Immature natural killer cell (primary cell): Measurements from ENCODE around the gene ZDBF2. TPM values are rescaled to one million over a fixed set of nuclear protein-coding genes. Genes with fewer than 3 reads are reported as not detected.
"Not testable (repeated sequence)": the region's sequence is repeated elsewhere in the genome, so short reads cannot be mapped to it uniquely, and the experiment has no call there.

ENCODE experiments used
- DNase-seq, 3 donors: peaks; one replicate each; pipeline ENCODE4 v3.0.0; 2022; ENCODE audit warnings: mixed read lengths in 1 of 3
- H3K27ac Mint-ChIP-seq, 6 donors: one replicate each; pipeline ENCODE4 v1.8.0; 2020; ENCODE audit warnings: mixed read lengths in 6 of 6, mild to moderate bottlenecking in 5 of 6, inconsistent platforms in 4 of 6, moderate library complexity in 3 of 6
- H3K27me3 Mint-ChIP-seq, 3 donors: one replicate each; pipeline ENCODE4 v1.8.0; 2020 to 2021; ENCODE audit warnings: low read depth in 3 of 3, mild to moderate bottlenecking in 3 of 3, mixed read lengths in 3 of 3, moderate library complexity in 3 of 3, inconsistent platforms in 1 of 3
- H3K36me3 Mint-ChIP-seq, 3 donors: one replicate each; pipeline ENCODE4 v1.8.0; 2020; ENCODE audit warnings: mixed read lengths in 3 of 3, inconsistent platforms in 2 of 3, mild to moderate bottlenecking in 2 of 3
- H3K4me1 Mint-ChIP-seq, 2 donors: one replicate each; pipeline ENCODE4 v1.8.0; 2020; ENCODE audit warnings: inconsistent platforms in 2 of 2, mild to moderate bottlenecking in 2 of 2, mixed read lengths in 2 of 2, moderate library complexity in 1 of 2
- H3K4me3 Mint-ChIP-seq, 5 donors: one replicate each; pipeline ENCODE4 v1.8.0; 2020; ENCODE audit warnings: mild to moderate bottlenecking in 5 of 5, mixed read lengths in 5 of 5, inconsistent platforms in 3 of 5, moderate library complexity in 3 of 5
- H3K9me3 Mint-ChIP-seq, 6 donors: one replicate each; pipeline ENCODE4 v1.8.0; 2020; ENCODE audit warnings: mild to moderate bottlenecking in 6 of 6, mixed read lengths in 6 of 6, inconsistent platforms in 4 of 6, moderate library complexity in 3 of 6
- polyA plus RNA-seq, 3 donors: library from polyadenylated mRNA; unstranded; fragments of 300-500 nt; fragmentation: Illumina TruSeq; gene quantifications; one replicate each; pipeline ENCODE4 v1.2.3, GENCODE V29; 2021

Gene ZDBF2
- polyA plus RNA-seq, 3 donors from 2014 or later: 0.04 to 1.3 (median 0.77) TPM

DNA sequence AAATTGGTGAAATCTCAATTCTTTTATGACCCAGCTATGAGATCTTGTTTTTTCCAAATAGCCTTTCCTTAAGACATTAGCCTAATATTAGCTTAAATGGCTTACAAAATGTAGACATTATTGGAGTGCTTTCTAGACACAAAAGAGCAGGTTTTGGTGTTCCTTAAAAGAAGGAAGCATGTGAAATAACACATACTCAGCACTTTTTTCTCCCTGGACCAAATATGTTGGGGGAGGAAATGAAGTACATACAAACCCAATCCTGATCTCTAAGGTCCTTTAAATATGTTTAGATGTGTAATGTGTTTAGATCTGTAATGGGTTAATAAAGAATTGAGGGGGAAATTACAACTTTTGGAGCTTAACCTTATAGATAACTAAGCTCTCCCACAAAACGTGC lies 3.4 kb upstream of the ZDBF2 start:
- Mint-ChIP-seq H3K9me3 (peaks cover 0 to 9% (median 0%) of the 10 kb centered on the region in 6 donors), H3K4me1 (peaks cover 15 to 18% of the 10 kb centered on the region in 2 donors), H3K27me3 (peaks cover 15 to 45% (median 21%) of the 10 kb centered on the region in 3 donors), H3K4me3 (no peak overlapping the region), H3K36me3 (no peaks in the 10 kb centered on the region), H3K27ac (no peak overlapping the region)
- no peak for DNase-seq

DNA sequence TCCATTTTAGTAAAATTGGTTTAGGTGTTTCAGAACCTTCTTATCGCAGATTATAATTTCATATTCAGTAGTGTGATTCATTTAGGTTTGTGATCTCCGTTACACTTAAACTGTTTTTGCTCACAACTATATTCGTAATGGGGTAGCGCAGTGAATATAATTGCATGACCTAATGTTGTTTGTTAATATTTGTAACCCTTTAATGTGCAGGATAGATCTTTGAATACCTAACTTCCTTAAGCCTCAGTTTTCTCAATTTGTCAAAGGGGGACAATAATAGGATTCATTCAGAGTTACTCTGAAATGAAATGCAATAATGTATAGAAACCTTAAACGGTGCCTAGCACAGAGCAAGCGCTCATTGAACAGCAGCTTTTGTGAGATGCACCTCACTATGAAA lies 558 bp upstream of the ZDBF2 start:
- H3K4me3 Mint-ChIP-seq: peak overlapping the region; percentile 69 to 88 (median 76)
- peaks cover 17 to 40% (median 19%) of the 10 kb centered on the region in 3 donors for H3K27me3 Mint-ChIP-seq
- peaks cover 16 to 22% of the 10 kb centered on the region in 2 donors for H3K4me1 Mint-ChIP-seq
- H3K36me3 Mint-ChIP-seq: no peaks in the 10 kb centered on the region
- peaks cover 0 to 5% (median 0%) of the 10 kb centered on the region in 6 donors for H3K9me3 Mint-ChIP-seq
- DNase-seq: no peak
- peak overlapping the region in 4 of 6 donors; percentile 6 to 79 (median 38) for H3K27ac Mint-ChIP-seq

GRCh38 chr2:206275312-206276055 lies 1.0 kb downstream of the ZDBF2 start:
- Mint-ChIP-seq H3K36me3 (no peaks in the 10 kb centered on the region), H3K4me3 (peak overlapping the region; percentile 82 to 90 (median 84)), H3K9me3 (peaks cover 0 to 3% (median 0%) of the 10 kb centered on the region in 6 donors), H3K27ac (peak overlapping the region in 5 of 6 donors; percentile 65 to 91 (median 85)), H3K4me1 (peaks cover 16 to 22% of the 10 kb centered on the region in 2 donors), H3K27me3 (peaks cover 14 to 34% (median 16%) of the 10 kb centered on the region in 3 donors)
- DNase-seq: peak in 1 of 3 donors; percentile 1

DNA sequence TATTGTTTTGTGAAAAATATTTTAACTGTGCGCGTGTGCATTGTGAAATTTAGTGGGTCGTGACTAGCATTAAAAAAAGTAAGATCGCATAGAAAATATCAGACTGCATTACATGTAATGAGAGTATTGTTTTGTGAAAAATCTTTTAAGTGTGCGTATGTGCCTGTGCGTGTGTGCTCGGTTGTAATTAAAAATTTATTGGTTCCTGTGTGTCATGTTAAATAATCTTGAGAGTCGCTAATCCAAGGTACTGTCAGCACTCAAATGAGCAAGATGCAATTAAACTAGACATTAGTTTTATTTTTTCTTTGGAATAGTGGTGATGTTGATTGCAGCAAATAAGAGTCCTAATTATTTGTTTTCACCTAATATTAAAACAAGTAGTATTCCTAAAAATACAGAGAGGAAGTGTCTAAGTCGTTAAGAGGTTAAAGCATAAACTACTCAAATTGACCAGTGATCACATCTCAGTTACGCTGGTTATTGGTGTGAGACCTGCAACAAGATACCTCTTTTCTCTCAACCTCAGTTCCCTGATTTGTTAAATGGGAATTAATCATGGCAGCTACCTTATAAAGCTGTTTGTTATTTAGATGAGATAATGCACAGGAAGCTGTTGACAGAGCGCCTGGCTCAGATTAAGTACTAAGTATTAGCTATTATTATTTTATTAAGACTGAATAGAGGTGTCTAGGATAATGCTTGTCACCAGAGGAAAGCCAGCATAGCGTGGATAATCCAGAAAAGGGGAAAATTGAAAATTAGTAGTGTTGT lies 1.9 kb downstream of the ZDBF2 start:
- Mint-ChIP-seq H3K27ac (no peak overlapping the region), H3K27me3 (peaks cover 14 to 34% (median 18%) of the 10 kb centered on the region in 3 donors), H3K9me3 (peaks cover 0 to 3% (median 0%) of the 10 kb centered on the region in 6 donors), H3K4me1 (peaks cover 16 to 22% of the 10 kb centered on the region in 2 donors), H3K4me3 (peak overlapping the region; percentile 82 to 90 (median 84)), H3K36me3 (no peaks in the 10 kb centered on the region)
- no peak for DNase-seq

- Mint-ChIP-seq H3K27me3 (peaks cover 12 to 31% (median 22%) of the 10 kb centered on the region in 3 donors), H3K9me3 (peaks cover 0 to 3% (median 0%) of the 10 kb centered on the region in 6 donors), H3K27ac (no peak overlapping the region), H3K4me1 (peaks cover 16 to 22% of the 10 kb centered on the region in 2 donors), H3K4me3 (no peak overlapping the region), H3K36me3 (peaks cover 0 to 2% (median 0%) of the 10 kb centered on the region in 3 donors)
- DNase-seq: no peak
Measured at GRCh38 chr2:206277503-206277902, 3.0 kb downstream of the ZDBF2 start.

GRCh38 chr2:206282746-206283145 lies 8.3 kb downstream of the ZDBF2 start:
- no peaks in the 10 kb centered on the region for H3K4me1 Mint-ChIP-seq
- H3K27ac Mint-ChIP-seq: no peak overlapping the region
- H3K4me3 Mint-ChIP-seq: no peak overlapping the region
- H3K27me3 Mint-ChIP-seq: peaks cover 2 to 9% (median 2%) of the 10 kb centered on the region in 3 donors
- DNase-seq: no peak
- peaks cover 0 to 14% (median 4%) of the 10 kb centered on the region in 6 donors for H3K9me3 Mint-ChIP-seq
- H3K36me3 Mint-ChIP-seq: peaks cover 0 to 17% (median 0%) of the 10 kb centered on the region in 3 donors

DNA sequence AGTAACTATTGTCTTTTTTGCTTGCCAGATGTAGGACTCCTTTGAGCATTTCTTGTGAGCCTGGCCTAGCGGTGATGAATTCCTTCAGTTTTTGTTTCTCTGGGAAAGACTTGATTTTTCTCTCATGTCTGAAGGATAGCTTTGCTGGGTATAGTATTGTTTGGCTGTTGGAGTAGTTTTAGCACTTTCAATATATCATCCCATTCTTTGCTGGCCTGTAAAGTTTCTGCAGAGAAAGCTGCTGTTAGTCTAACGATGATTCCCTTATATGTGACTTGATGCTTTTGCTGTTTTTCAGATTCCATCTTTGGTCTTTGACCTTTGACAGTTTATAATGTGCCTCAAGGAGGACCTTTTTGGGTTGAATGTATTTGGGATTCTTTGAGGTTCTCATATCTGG lies 12.7 kb downstream of the ZDBF2 start:
- H3K36me3 Mint-ChIP-seq: peaks cover 0 to 23% (median 8%) of the 10 kb centered on the region in 3 donors
- peaks cover 0 to 4% (median 2%) of the 10 kb centered on the region in 3 donors for H3K27me3 Mint-ChIP-seq
- no peaks in the 10 kb centered on the region for H3K4me1 Mint-ChIP-seq
- peaks cover 0 to 14% (median 4%) of the 10 kb centered on the region in 6 donors for H3K9me3 Mint-ChIP-seq
- no peak overlapping the region for H3K4me3 Mint-ChIP-seq
- no peak for DNase-seq
- H3K27ac Mint-ChIP-seq: no peak overlapping the region

DNA sequence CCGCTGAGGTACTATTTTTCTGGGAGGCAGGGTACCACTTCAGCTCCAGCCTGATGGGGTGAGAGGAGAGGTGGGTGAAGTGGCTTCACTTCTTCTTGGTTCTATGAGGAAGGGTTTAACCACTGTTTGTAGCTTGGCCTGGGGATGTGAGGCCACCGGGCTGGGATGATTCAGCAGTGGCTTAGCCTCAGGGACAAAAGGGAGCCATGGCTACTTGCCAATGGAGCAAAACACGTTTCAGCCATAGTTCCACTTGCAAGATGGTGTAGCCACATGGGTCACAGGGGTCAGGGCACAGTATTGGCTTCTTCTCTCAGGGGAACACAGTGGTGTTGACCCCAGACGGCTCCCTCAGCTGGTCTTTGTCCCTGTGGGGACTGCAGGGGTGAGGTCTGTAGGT lies 14.9 kb downstream of the ZDBF2 start:
- Mint-ChIP-seq H3K4me1 (no peaks in the 10 kb centered on the region), H3K4me3 (no peak overlapping the region), H3K9me3 (peaks cover 0 to 11% (median 4%) of the 10 kb centered on the region in 6 donors), H3K27me3 (peaks cover 0 to 4% (median 1%) of the 10 kb centered on the region in 3 donors), H3K27ac (no peak overlapping the region), H3K36me3 (peaks cover 0 to 11% (median 8%) of the 10 kb centered on the region in 3 donors)
- DNase-seq: no peak

GRCh38 chr2:206296128-206296527 lies 21.7 kb downstream of the ZDBF2 start:
- no peak overlapping the region for H3K27ac Mint-ChIP-seq
- DNase-seq: no peak
- no peak overlapping the region for H3K4me3 Mint-ChIP-seq
- H3K27me3 Mint-ChIP-seq: peaks cover 0 to 2% (median 1%) of the 10 kb centered on the region in 3 donors
- no peaks in the 10 kb centered on the region for H3K4me1 Mint-ChIP-seq
- H3K9me3 Mint-ChIP-seq: peaks cover 0 to 2% (median 0%) of the 10 kb centered on the region in 6 donors
- peaks cover 0 to 13% (median 5%) of the 10 kb centered on the region in 3 donors for H3K36me3 Mint-ChIP-seq

DNA sequence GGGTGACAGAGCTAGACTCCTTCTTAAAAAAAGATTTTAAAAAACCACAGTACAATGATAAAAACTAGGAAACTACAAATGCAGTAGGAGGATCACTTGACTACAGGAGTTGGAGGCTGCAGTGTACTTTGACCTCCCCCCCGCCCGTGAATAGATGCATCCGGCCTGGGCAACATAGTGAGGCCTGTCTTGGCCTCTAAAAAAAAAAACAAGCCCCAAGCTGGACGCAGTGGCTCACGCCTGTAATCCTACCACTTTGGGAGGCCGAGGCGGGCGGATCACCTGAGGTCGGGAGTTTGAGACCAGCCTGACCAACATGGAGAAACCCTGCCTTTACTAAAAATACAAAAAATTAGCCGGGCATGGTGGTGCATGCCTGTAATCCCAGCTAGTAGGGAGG lies 25.1 kb downstream of the ZDBF2 start:
- not testable (repeated sequence) for H3K27ac Mint-ChIP-seq

DNA sequence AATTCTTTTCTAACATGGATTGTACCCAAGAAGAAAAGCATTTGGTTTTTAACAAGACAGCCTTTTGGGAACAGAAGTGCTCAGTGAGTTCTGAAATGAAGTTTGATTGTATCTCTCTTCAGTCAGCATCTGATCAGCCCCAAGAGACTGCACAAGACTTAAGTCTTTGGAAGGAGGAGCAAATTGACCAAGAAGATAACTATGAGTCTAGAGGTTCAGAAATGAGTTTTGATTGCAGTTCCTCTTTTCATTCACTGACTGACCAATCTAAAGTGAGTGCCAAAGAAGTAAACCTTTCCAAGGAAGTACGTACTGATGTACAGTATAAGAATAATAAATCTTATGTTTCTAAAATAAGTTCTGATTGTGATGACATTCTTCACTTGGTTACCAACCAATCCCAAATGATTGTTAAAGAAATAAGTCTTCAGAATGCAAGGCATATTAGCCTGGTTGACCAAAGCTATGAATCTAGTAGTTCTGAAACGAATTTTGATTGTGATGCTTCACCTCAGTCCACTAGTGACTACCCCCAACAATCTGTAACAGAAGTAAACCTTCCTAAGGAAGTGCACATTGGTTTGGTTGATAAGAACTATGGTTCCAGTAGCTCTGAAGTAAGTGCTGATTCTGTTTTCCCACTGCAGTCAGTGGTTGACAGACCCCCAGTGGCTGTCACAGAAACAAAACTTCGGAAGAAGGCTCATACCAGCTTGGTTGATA lies 31.2 kb downstream of the ZDBF2 start:
- Mint-ChIP-seq H3K9me3 (peaks cover 0 to 32% (median 7%) of the 10 kb centered on the region in 6 donors), H3K27me3 (no peaks in the 10 kb centered on the region), H3K4me3 (no peak overlapping the region), H3K27ac (no peak overlapping the region), H3K36me3 (peaks cover 0 to 13% (median 0%) of the 10 kb centered on the region in 3 donors), H3K4me1 (no peaks in the 10 kb centered on the region)
- DNase-seq: no peak

More for the DNA sequence above, 25.1 kb downstream of the ZDBF2 start:
- H3K9me3 Mint-ChIP-seq, DNase-seq, H3K4me1 Mint-ChIP-seq, H3K27me3 Mint-ChIP-seq, H3K4me3 Mint-ChIP-seq: not testable (repeated sequence)
- H3K36me3 Mint-ChIP-seq: peaks cover 0 to 19% (median 0%) of the 10 kb centered on the region in 3 donors

GRCh38 chr2:206311026-206311425 lies 36.6 kb downstream of the ZDBF2 start:
- Mint-ChIP-seq H3K36me3 (no peaks in the 10 kb centered on the region), H3K27me3 (peaks cover 0 to 3% (median 0%) of the 10 kb centered on the region in 3 donors), H3K4me1 (no peaks in the 10 kb centered on the region), H3K9me3 (peaks cover 0 to 26% (median 6%) of the 10 kb centered on the region in 6 donors), H3K27ac (no peak overlapping the region), H3K4me3 (no peak overlapping the region)
- no peak for DNase-seq

- Mint-ChIP-seq H3K9me3 (peaks cover 0 to 8% (median 6%) of the 10 kb centered on the region in 6 donors), H3K27me3 (peaks cover 0 to 3% (median 0%) of the 10 kb centered on the region in 3 donors), H3K27ac (no peak overlapping the region), H3K4me3 (no peak overlapping the region), H3K4me1 (no peaks in the 10 kb centered on the region), H3K36me3 (no peaks in the 10 kb centered on the region)
- no peak for DNase-seq
Measured at GRCh38 chr2:206316141-206316540, 41.7 kb downstream of the ZDBF2 start.
